AG10803 (cell line): ENCODE results near the gene YWHAQ.

ENCODE experiments used
- DNase-seq: peaks from one replicate; pipeline ENCODE4 v3.0.0; 2010; ENCODE audit warnings: low read depth
- H3K4me3 ChIP-seq: 2 replicates; pipeline ENCODE4 v1.5.1; 2011; ENCODE audit warnings: mild to moderate bottlenecking, low read length, control low read depth
- CTCF ChIP-seq: conservative IDR thresholded peaks from 2 replicates; pipeline ENCODE4 v1.5.1; 2011; ENCODE audit warnings: mild to moderate bottlenecking, low read length, control low read depth, inconsistent platforms

YWHAQ gene

DNA sequence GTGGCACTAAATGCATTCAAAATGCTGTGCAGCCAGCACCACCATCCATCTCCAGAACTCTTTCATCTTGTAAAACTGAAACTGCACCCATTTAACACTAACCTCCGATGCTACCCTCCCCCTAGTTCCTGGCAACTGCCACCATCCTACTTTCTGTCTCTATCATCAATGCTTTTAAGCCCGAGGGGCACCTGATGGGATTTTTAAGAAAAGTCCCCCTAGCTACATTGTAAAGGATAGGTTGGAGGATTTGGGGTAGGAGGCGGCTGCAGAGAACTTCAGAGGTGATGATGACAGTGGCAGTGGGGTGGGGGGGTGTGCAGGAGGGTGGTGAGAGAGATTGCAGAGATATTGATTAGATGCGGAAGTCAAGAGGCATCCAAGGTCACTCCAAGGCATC lies 10.8 kb upstream of the YWHAQ start:
- no peak for TF ChIP-seq CTCF
- no peak for DNase-seq
- H3K4me3 ChIP-seq = no peak overlapping the region

DNA sequence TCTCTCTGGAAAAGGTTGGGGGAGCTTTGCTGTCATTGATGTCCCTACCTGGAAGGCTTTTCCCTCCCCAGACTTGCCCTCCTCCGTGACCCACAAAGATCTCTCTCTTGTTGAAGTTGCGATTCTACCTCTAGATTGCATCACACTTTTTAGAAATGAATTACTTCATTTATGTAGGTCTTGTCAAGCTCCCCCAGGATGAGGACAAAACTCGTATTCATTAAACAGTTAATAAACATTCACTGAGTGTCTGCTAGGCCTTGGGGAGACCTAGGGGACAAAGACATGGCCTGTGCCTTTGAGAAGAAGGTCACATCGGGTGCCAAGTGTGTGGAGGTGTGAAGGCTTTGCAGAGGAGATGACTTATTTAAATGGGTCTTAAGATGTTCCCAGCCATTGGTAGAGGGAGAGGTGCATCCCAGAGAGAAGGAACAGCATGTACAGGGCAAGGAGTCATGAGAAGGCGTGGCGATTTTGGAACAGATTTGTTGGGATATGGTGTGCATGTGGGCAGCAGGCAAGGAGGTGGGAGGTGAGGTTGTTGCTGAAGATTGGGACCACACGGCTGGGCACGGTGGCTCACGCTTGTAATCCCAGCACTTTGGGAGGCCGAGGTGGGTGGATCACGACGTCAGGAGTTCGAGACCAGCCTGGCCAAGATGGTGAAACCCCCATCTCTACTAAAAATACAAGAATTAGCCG lies 9.8 kb upstream of the YWHAQ start:
- no peak for DNase-seq
- no peak overlapping the region for H3K4me3 ChIP-seq
- TF ChIP-seq CTCF = no peak

DNA sequence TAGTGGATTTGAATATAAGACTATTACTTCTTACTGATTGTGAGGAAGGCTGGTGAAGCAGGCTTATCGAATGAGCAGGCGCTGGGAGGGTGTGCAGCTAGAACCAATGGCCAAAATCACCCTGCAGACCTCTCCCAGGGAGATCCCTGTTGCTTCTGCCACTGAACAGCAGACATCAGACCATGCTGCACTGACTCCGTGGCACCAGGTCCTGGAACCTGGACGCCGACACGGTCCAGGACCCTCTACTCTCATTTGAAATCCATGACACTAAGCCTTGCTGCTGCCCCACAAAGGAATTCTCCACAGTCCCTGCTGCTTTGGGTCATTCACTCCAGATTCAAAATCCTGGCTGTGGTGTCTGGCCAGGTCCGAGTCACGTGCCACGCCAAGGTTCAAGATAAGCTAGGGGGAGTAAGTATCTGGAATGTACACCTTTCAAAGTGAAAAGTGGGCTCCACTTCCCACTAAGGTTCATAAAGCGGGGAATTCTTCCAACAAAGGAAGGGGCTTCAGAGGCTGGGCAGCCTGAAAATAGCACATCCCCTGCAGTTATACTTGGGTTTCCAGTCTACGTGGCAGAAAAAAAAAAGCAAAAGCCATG lies 9.0 kb upstream of the YWHAQ start:
- no peak for TF ChIP-seq CTCF
- H3K4me3 ChIP-seq = no peak overlapping the region
- DNase-seq = no peak

GRCh38 chr2:9639000-9639602 lies 8.3 kb upstream of the YWHAQ start:
- no peak overlapping the region for H3K4me3 ChIP-seq
- no peak for TF ChIP-seq CTCF
- peak; percentile 18 for DNase-seq

DNA sequence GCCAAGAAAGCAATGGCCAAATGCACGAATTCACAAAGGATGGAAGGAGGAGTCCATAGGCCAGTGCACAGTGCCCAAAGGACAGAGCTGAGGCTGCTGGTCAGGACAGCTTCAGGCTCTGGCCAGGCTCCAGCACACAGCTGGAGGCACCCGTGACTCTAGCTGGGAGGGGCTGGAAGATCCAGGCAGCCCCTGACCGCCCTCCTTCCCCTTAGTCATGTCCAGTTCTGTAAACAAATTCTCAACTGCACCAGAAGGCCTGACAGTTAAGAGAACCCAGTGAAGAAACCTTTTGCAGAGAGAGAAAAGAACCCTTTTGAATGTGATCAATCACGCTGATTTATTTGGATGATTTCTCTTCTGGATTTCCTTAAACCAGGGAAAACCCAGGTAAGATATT lies 7.7 kb upstream of the YWHAQ start:
- TF ChIP-seq CTCF = no peak
- H3K4me3 ChIP-seq = no peak overlapping the region
- DNase-seq = peak; percentile 92

DNA sequence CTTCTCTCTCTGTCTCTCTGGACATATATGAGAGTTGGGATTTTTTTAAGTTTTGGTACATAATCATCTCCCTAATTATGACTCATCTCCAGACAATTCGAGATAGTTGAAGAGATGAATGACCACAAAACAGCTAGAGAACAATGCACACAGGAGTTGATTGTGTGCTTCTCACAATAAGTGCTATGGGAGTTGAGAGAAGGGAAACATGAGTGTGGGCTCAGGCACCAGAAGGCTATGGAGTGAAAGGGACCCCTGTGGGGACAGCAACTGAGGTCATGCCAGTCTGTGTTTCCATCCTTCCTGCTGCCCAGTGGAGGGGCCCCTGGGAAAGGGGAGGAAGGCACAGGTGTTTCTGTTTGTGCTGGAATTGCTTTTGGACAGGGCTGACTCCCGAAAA lies 6.5 kb upstream of the YWHAQ start:
- DNase-seq = peak; percentile 63
- no peak for TF ChIP-seq CTCF

GRCh38 chr2:9634133-9634532 lies 3.3 kb upstream of the YWHAQ start:
- no peak for TF ChIP-seq CTCF
- DNase-seq = no peak
- H3K4me3 ChIP-seq = no peak overlapping the region

More for the DNA sequence above, 6.5 kb upstream of the YWHAQ start:
- H3K4me3 ChIP-seq = no peak overlapping the region
